CD4-positive, alpha-beta T cell treated with Interleukin-2 at 100 ng/mL for 4 hours (primary cell): ENCODE measurements around the gene KRTAP5-7.

Source experiments
- DNase-seq: peaks from one replicate; pipeline ENCODE4 v3.0.0-alpha.2; 2020; ENCODE audit warnings: low spot score

Gene KRTAP5-7

GRCh38 chr11:71496421-71496820 is 30.6 kb upstream of the KRTAP5-7 start:
- no peak for DNase-seq

GRCh38 chr11:71498091-71498490 is 29.0 kb upstream of the KRTAP5-7 start:
- DNase-seq: no peak

DNA sequence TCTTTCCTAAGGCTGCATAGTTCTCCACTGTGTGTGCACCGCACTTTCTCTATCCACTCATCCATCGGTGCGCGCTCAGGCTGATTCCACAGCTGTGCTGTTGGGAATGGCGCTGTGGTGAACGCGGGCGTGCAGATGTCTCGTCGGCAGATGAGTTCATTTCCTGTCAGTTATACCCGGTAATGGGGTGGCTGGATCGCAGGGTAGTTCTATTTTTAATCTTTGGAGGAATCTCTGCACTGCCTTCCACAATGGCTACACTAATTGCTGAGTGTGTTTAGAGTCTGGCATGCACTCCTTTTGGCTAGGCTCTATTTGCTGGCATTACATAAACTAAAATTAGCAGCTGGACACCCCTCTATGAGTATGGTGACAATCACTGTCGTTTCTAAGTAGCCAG is 27.9 kb upstream of the KRTAP5-7 start:
- DNase-seq: no peak

DNA sequence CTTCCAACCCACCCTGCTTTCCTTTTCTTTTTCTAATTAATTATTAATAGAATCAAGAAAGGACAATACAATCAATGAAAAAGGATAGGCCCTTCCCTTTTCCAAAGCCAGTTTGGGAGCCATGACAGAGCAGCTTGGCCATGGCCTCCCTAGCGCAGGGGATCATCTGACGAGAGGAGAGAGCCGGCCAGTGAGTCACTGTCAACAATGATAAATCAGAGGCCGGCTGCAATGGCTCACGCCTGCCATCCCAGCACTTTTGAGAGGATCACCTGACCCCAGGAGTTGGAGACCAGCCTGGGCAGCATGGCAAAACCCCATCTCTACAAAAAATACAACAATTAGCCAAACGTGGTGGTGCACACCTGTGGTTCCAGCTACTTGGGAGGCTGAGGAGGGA is 27.5 kb upstream of the KRTAP5-7 start:
- no peak for DNase-seq

DNA sequence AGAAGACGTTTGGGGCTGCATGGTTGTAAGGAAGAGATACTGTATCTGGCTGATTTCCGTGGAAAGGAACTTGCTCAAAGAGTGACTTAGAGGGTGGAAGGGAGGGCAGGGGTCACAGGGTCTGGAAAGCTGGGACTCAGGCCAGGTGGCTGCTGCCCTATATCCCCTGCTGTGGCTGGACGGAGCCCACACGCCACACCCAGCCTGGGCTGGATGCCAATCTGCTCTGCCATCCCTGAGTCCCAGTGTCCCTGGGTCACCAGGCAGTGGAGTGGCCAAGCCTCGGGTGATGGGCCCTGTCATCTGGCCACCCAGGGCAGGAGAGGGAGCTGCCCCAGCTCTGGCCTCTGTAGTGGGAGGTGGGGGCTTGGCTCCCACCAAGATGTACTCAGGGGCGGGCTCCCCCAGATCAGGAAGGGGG is 26.5 kb upstream of the KRTAP5-7 start:
- DNase-seq: no peak

- DNase-seq: no peak
Observed at GRCh38 chr11:71501071-71501985, 25.7 kb upstream of the KRTAP5-7 start.

- DNase-seq: no peak
Observed at GRCh38 chr11:71502026-71502425, 25.0 kb upstream of the KRTAP5-7 start.

DNA sequence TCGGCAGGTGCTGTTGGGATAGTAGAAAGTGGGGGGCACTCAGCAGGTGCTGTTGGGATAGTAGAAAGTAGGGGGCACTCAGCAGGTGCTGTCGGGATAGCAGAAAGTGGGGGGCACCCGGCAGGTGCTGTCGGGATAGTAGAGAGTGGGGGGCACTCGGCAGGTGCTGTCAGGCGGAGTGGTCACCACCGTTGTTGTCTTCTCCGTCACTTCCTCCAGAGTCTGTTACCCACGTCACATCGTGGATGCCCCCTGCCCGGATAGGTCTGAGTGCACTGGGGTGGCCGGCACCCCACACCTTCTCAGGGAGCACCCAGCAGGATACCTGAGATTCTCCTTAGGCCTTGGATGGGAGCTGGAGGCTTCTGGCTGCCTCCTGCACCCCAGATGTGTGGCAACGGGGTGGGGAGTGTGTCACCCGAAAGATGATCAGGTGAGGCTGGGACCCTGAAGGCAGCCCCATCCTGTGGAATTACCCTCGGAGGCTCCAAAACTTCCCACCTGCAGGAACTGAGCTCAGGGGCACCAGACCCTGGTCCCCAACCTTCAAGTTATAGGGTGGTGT is 24.1 kb upstream of the KRTAP5-7 start:
- no peak for DNase-seq

GRCh38 chr11:71504531-71504930 is 22.5 kb upstream of the KRTAP5-7 start:
- no peak for DNase-seq

- DNase-seq: no peak
Observed at GRCh38 chr11:71505001-71505400, 22.1 kb upstream of the KRTAP5-7 start.

DNA sequence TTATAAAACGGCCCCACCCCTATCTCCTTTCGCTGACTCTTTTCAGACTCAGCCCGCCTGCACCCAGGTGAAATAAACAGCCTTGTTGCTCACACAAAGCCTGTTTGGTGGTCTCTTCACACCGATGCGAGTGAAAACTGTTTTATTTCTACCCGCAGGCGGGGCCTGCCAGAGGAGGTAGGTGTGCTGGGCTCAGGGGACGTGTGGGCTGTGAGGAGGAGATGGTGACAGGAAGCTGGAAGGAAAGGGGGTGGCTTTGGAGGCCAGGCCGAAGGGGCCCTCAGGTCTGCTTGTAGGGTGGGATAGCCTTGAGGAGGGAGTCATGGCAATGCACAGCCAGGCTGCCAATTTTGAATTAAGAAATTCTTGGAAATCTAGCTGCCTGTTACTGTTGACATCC is 21.3 kb upstream of the KRTAP5-7 start:
- DNase-seq: no peak

GRCh38 chr11:71507102-71507501 is 20.0 kb upstream of the KRTAP5-7 start:
- no peak for DNase-seq

DNA sequence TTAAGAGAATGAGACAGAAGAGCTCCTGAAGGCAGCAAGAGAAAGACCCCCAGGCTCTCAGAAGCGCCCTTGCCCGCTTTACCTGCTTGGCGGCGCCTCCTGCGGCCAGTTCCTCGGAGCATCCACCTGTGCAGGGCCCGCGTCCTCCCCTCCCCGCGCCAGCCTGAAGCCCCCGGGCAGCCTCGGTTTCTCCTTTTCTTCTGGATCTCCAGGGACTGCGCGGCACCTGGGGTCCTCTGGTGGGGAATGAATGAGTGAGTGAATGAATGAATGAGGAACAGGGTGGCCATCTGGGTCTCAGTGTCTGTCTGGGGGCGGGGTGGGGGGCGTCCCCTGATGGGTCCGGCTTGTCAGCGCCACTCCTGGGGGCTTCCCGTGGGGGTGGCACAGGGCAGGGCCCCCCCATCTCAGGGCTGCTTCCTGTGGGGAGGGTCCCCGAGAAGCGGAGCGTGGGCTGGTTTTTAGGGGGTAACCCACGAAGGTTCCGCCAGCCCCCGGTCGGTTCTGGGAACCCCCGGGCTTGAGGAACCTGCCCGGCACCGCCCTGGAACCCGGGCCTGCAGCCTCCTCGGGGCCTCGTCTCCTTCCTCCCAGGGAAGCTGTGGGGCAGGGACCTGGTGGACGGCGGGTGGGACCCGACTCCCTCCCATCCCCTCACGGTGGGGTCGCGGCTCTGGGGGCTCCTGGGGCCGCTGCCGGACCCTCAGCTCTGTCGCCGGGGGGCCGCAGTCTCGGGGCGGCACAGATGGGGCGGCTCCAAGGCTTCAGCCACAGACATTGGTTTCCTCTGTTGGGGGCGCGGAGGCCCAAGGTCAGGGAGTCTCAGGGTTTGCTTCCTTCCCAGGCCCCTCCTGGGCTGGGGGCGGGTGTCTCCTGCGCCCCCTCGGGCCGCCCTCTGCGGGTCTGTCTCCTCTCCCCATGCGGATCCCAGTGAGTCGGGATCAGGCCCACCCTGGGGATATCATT is 8.3 kb upstream of the KRTAP5-7 start:
- DNase-seq: no peak

DNA sequence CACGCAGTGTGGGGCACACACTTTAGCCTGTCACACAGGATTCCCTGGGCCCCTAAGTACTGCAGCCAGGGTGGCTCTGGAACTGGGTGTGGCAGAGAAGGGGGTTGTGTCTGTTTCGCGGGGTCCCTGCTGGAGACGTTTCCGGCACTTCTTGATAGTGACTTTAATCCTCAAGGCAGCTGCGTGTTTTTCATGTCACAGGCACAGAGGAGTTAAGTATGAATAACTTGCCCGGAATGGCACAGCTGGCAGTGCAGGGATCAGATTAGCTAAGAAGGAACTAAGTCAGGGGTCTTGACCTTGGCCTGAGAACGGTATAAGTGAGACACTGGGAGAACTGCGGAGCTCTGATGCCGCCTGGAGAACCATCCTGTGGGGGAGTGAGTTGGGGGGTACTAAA is 7.5 kb upstream of the KRTAP5-7 start:
- no peak for DNase-seq

DNA sequence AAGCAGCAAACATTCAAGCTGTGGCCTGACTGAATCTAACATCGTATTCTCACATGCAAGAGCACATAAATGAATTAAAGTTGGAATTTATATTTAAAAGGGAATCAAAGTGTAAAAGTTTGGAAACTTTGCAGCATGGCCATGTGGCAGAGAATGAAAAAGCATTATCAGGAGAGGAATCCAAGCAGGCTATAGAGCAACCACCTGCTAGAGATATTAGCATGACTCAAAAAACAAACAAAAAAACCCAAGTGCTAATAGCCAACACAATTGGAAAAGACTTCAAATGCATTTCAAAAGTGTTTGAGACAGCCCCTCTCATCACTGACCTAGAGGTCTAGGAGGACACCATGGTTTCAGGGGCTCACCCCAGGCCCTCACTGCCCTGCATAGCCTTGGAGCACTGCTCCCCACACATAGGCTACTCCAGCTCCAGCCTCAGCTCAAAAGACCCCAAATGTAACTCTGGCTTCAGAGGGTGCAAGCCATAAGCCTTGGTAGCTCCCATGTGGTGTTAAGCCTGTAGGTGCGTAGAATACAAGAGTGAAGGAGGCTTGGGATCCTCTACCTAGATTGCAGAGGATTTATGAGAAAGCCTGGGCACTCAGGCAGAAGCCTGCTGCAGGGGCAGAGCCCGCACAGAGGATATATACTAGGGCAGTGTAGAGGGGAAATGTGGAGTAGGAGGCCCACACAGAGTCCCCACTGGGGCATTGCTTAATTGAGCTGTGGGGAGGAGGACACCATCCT is 1.7 kb upstream of the KRTAP5-7 start:
- DNase-seq: no peak

DNA sequence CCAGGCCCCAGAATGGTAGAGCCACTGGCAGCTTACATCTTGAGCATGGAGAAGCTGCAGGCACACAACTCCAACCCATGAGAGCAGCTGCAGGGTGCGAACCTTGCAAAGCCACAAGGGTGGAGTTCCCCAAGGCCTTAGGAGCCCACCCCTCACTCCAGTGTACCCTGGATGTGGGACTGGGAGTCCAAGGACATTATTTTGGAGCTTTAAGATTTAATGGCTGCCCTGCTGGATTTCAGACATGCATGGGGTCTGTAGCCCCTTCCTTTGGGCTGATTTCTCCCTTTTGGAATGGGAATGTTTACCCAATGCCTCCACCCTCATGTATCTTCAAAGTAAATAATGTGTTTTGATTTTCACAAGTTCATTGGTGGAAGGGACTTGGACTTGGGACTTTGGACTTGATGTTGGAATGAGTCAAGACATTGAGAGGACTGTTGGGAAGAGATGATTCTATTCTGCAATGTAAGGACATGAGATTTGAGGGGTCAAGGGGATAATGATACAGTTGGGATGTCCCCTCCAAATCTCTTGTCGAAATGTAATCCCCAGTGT is 1.1 kb upstream of the KRTAP5-7 start:
- DNase-seq: no peak

- DNase-seq: no peak
Observed at GRCh38 chr11:71527576-71528210, 626 bp downstream of the KRTAP5-7 start.

GRCh38 chr11:71530602-71531001 is 3.5 kb downstream of the KRTAP5-7 start:
- no peak for DNase-seq

DNA sequence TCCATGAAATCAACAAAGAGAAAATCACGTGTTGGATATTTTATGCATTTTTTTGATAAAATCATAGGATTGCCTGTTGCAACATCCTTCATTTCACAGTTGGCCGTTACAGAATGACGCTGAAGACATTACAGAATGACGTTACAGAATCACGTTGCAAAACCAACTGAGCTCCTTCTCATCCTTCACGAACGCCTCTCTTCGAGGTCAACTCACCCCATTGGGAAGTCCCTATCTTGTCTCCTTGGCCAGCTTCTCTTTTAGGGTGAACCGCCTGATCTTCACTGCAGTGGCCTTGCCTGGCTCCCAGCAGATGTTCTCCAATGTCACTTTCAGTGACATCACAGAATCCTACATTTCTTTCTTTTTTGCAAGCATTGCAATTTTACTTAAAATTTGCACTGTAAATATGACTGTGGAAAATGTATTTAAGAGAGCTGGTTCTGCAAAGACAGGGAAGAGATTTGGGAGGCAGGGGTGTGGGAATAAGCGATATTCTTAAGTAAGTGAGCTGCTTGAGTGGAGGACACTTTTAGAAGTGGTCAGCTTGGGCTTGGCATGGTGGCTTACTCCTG is 5.1 kb downstream of the KRTAP5-7 start:
- no peak for DNase-seq
